GM23338 (cell line): ENCODE measurements around the gene TMEM132D. TPM values are rescaled to one million over a fixed set of nuclear protein-coding genes. Genes with fewer than 3 reads are reported as not detected.

ENCODE experiments used
- ATAC-seq: fragments of 200-7000 bp; cut with Tn5 transposase; 3 replicates; pipeline ENCODE4 v1.9.1; 2020
- DNase-seq: peaks from one replicate; pipeline ENCODE4 v3.0.0-alpha.2; 2015; ENCODE audit warnings: low spot score
- H2AFZ ChIP-seq: fragments of 200-600 bp; sonication (generic); 2 replicates; pipeline ENCODE4 v1.8.0; 2016; ENCODE audit warnings: antibody characterized with exemption, mild to moderate bottlenecking, moderate library complexity
- H3F3A ChIP-seq: fragments of 200-600 bp; sonication (generic); replicated peaks from 2 replicates; pipeline ENCODE4 v1.8.0; 2017; ENCODE audit warnings: antibody characterized with exemption, mixed run types, low read depth
- H3K27ac ChIP-seq: fragments of 200-600 bp; sonication (generic); 2 replicates; pipeline ENCODE4 v1.6.1; 2016; ENCODE audit warnings: low read depth
- H3K27me3 ChIP-seq: fragments of 200-600 bp; sonication (generic); 2 replicates; pipeline ENCODE4 v1.8.0; 2016; ENCODE audit warnings: mild to moderate bottlenecking, mixed run types, moderate library complexity; ENCODE audit not compliant: insufficient read depth
- H3K36me3 ChIP-seq: fragments of 200-600 bp; sonication (generic); 2 replicates; pipeline ENCODE4 v1.8.0; 2016; ENCODE audit warnings: mild to moderate bottlenecking; ENCODE audit not compliant: insufficient read depth
- H3K4me1 ChIP-seq: fragments of 200-600 bp; sonication (generic); 2 replicates; pipeline ENCODE4 v1.8.0; 2016; ENCODE audit warnings: mild to moderate bottlenecking, moderate library complexity; ENCODE audit not compliant: insufficient read depth
- H3K4me2 ChIP-seq: fragments of 200-600 bp; sonication (generic); 2 replicates; pipeline ENCODE4 v1.7.1; 2017; ENCODE audit warnings: mixed run types
- H3K4me3 ChIP-seq: fragments of 200-600 bp; sonication (generic); 2 replicates; pipeline ENCODE4 v1.6.1; 2016; ENCODE audit warnings: mixed run types
- H3K79me2 ChIP-seq: fragments of 200-600 bp; sonication (generic); replicated peaks from 2 replicates; pipeline ENCODE4 v1.8.0; 2017; ENCODE audit warnings: mild to moderate bottlenecking; ENCODE audit not compliant: insufficient read depth
- H3K9me2 ChIP-seq: fragments of 200-600 bp; sonication (generic); 2 replicates; pipeline ENCODE4 v1.8.0; 2017; ENCODE audit not compliant: insufficient read depth
- H4K20me1 ChIP-seq: fragments of 200-600 bp; sonication (generic); replicated peaks from 2 replicates; pipeline ENCODE4 v1.8.0; 2017; ENCODE audit warnings: mild to moderate bottlenecking; ENCODE audit not compliant: insufficient read depth
- H3K27ac Mint-ChIP-seq: 2 replicates; pipeline ENCODE4 v1.8.0; 2020; ENCODE audit warnings: inconsistent platforms, mild to moderate bottlenecking, moderate library complexity, mixed read lengths
- H3K27me3 Mint-ChIP-seq: 3 replicates; pipeline ENCODE4 v1.8.0; 2022; ENCODE audit warnings: low read depth, mild to moderate bottlenecking, moderate library complexity, mixed read lengths, inconsistent platforms; ENCODE audit not compliant: insufficient read depth, poor library complexity
- H3K36me3 Mint-ChIP-seq: 3 replicates; pipeline ENCODE4 v1.8.0; 2021; ENCODE audit warnings: low read depth, mild to moderate bottlenecking, inconsistent platforms, moderate library complexity, mixed read lengths
- H3K4me1 Mint-ChIP-seq: 3 replicates; pipeline ENCODE4 v1.8.0; 2020; ENCODE audit warnings: mild to moderate bottlenecking, inconsistent platforms, mixed read lengths
- H3K4me3 Mint-ChIP-seq: 3 replicates; pipeline ENCODE4 v1.8.0; 2021; ENCODE audit warnings: moderate library complexity, mild to moderate bottlenecking, inconsistent platforms, mixed read lengths
- H3K9me3 Mint-ChIP-seq: 3 replicates; pipeline ENCODE4 v1.8.0; 2020; ENCODE audit warnings: moderate library complexity, mild to moderate bottlenecking, inconsistent platforms, mixed read lengths
- CREB1 ChIP-seq: fragments of 250-450 bp; sonication (Bioruptor Pico); IDR thresholded peaks from 2 replicates; pipeline ENCODE4 v1.5.0; 2020; ENCODE audit warnings: low read depth, mild to moderate bottlenecking, moderate library complexity
- EZH2 ChIP-seq: fragments of 200-600 bp; sonication (generic); IDR thresholded peaks from one replicate; pipeline ENCODE4 v1.8.0; 2017; ENCODE audit warnings: antibody characterized with exemption, mild to moderate bottlenecking, low read depth; ENCODE audit not compliant: unreplicated experiment
- EZH2phosphoT487 ChIP-seq: fragments of 200-600 bp; sonication (generic); IDR thresholded peaks from one replicate; pipeline ENCODE4 v1.8.1; 2018; ENCODE audit warnings: antibody characterized with exemption; ENCODE audit not compliant: unreplicated experiment
- JUNB ChIP-seq: IDR thresholded peaks from one replicate; pipeline ENCODE4 v1.6.1; 2016; ENCODE audit warnings: antibody characterized with exemption; ENCODE audit not compliant: unreplicated experiment
- NANOG ChIP-seq: IDR thresholded peaks from 2 replicates; pipeline ENCODE4 v1.6.1; 2016; ENCODE audit warnings: antibody characterized with exemption, borderline replicate concordance
- POLR2AphosphoS5 ChIP-seq: IDR thresholded peaks from 2 replicates; pipeline ENCODE4 v1.6.1; 2016; ENCODE audit warnings: antibody characterized with exemption, low read depth
- STAT1 ChIP-seq: IDR thresholded peaks from one replicate; pipeline ENCODE4 v1.6.1; 2016; ENCODE audit warnings: antibody characterized with exemption; ENCODE audit not compliant: unreplicated experiment
- ZNF114 ChIP-seq: fragments of 250-450 bp; sonication (Bioruptor Pico); IDR thresholded peaks from 2 replicates; pipeline ENCODE4 v1.5.0; 2020; ENCODE audit warnings: mild to moderate bottlenecking, moderate library complexity
- ZNF331 ChIP-seq: fragments of 250-450 bp; sonication (Bioruptor Pico); IDR thresholded peaks from 2 replicates; pipeline ENCODE4 v1.5.0; 2020; ENCODE audit warnings: low read depth, mild to moderate bottlenecking, moderate library complexity
- polyA plus RNA-seq: library from polyadenylated mRNA; unstranded; fragments of >200 nt; fragmentation: Nextera tagmentation; extraction: Ambion mirVana; gene quantifications from 2 replicates; pipeline ENCODE4 v1.2.1, GENCODE V29; 2016
- total RNA-seq: library from RNA; depleted of rRNA; stranded (reverse); fragments of >200 nt; shearing (Covaris generic); gene quantifications from 2 replicates; pipeline ENCODE4 v1.2.3, GENCODE V29; 2014
- TF ChIP-seq, protein P1 (sequence below): IDR thresholded peaks from one replicate; pipeline ENCODE4 v1.6.1; 2018; ENCODE audit warnings: antibody characterized with exemption; ENCODE audit not compliant: unreplicated experiment
- TF ChIP-seq, protein P2 (sequence below): fragments of 250-450 bp; sonication (Bioruptor Pico); IDR thresholded peaks from 2 replicates; pipeline ENCODE4 v1.5.0; 2020; ENCODE audit warnings: mild to moderate bottlenecking, moderate library complexity
- TF ChIP-seq, protein P3 (sequence below), 2 experiments: fragments of 200-600 bp in 1 of 2; sonication (generic) in 1 of 2; conservative IDR thresholded peaks; 2 replicates each; pipeline versions ENCODE4 v1.5.1 to v1.6.1; 2016 to 2017; ENCODE audit warnings: antibody characterized with exemption in 2 of 2, low read depth in 2 of 2, mild to moderate bottlenecking in 2 of 2, moderate library complexity in 1 of 2
- TF ChIP-seq, protein P4 (sequence below): IDR thresholded peaks from 2 replicates; pipeline ENCODE4 v1.6.1; 2016; ENCODE audit warnings: antibody characterized with exemption

TMEM132D gene
- total and polyA plus RNA-seq, 2 experiments from 2014 or later: 0.44 to 5.3 TPM

DNA sequence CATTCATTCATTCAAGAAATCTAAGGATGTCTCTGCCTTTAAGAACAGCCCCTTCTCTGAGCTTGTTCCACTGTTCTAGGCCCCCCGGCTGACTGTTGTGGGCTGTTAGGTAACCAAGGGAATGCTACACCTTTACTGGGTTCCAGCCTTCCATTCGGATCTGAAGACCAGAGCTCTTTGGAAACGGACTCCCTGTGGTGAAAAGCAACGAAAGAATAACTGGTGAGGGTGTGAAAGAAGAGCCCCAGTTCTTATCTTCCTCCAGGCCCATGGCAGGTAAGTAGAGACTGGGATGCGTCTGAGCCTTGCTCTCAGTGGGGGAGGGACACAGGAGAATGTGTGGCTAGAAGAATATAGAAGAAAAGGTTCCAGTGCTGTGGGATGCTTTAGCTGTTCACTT, 207.4 kb downstream of the TMEM132D start:
- no peaks in the 10 kb centered on the region for H3K4me1 ChIP-seq
- no peak overlapping the region for H3K4me3 Mint-ChIP-seq
- no peak overlapping the region for H3K4me2 ChIP-seq
- no peaks in the 10 kb centered on the region for H4K20me1 ChIP-seq
- peaks cover 36% of the 10 kb centered on the region for H3K36me3 Mint-ChIP-seq
- no peaks in the 10 kb centered on the region for H3K9me2 ChIP-seq
- no peak overlapping the region for H3K27ac ChIP-seq
- no peak overlapping the region for H3K27ac Mint-ChIP-seq
- no peaks in the 10 kb centered on the region for H3F3A ChIP-seq
- H3K27me3 Mint-ChIP-seq: no peaks in the 10 kb centered on the region
- peak; percentile 15 for DNase-seq
- H3K4me3 ChIP-seq: no peak overlapping the region
- H2AFZ ChIP-seq: no peak overlapping the region
- no peaks in the 10 kb centered on the region for H3K4me1 Mint-ChIP-seq
- no peak for ATAC-seq
- H3K9me3 Mint-ChIP-seq: peaks cover 93% of the 10 kb centered on the region
- no peaks in the 10 kb centered on the region for H3K27me3 ChIP-seq
- TF ChIP-seq POLR2AphosphoS5 (no peak), EZH2phosphoT487 (no peak), NANOG (no peak), CREB1 (CRISPR knock-in tag) (no peak), EZH2 (no peak), ZNF331 (no peak), JUNB (no peak), STAT1 (no peak), ZNF114 (no peak)
- TF ChIP-seq, protein P1, sequence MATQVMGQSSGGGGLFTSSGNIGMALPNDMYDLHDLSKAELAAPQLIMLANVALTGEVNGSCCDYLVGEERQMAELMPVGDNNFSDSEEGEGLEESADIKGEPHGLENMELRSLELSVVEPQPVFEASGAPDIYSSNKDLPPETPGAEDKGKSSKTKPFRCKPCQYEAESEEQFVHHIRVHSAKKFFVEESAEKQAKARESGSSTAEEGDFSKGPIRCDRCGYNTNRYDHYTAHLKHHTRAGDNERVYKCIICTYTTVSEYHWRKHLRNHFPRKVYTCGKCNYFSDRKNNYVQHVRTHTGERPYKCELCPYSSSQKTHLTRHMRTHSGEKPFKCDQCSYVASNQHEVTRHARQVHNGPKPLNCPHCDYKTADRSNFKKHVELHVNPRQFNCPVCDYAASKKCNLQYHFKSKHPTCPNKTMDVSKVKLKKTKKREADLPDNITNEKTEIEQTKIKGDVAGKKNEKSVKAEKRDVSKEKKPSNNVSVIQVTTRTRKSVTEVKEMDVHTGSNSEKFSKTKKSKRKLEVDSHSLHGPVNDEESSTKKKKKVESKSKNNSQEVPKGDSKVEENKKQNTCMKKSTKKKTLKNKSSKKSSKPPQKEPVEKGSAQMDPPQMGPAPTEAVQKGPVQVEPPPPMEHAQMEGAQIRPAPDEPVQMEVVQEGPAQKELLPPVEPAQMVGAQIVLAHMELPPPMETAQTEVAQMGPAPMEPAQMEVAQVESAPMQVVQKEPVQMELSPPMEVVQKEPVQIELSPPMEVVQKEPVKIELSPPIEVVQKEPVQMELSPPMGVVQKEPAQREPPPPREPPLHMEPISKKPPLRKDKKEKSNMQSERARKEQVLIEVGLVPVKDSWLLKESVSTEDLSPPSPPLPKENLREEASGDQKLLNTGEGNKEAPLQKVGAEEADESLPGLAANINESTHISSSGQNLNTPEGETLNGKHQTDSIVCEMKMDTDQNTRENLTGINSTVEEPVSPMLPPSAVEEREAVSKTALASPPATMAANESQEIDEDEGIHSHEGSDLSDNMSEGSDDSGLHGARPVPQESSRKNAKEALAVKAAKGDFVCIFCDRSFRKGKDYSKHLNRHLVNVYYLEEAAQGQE: no peak
- TF ChIP-seq, protein P2, sequence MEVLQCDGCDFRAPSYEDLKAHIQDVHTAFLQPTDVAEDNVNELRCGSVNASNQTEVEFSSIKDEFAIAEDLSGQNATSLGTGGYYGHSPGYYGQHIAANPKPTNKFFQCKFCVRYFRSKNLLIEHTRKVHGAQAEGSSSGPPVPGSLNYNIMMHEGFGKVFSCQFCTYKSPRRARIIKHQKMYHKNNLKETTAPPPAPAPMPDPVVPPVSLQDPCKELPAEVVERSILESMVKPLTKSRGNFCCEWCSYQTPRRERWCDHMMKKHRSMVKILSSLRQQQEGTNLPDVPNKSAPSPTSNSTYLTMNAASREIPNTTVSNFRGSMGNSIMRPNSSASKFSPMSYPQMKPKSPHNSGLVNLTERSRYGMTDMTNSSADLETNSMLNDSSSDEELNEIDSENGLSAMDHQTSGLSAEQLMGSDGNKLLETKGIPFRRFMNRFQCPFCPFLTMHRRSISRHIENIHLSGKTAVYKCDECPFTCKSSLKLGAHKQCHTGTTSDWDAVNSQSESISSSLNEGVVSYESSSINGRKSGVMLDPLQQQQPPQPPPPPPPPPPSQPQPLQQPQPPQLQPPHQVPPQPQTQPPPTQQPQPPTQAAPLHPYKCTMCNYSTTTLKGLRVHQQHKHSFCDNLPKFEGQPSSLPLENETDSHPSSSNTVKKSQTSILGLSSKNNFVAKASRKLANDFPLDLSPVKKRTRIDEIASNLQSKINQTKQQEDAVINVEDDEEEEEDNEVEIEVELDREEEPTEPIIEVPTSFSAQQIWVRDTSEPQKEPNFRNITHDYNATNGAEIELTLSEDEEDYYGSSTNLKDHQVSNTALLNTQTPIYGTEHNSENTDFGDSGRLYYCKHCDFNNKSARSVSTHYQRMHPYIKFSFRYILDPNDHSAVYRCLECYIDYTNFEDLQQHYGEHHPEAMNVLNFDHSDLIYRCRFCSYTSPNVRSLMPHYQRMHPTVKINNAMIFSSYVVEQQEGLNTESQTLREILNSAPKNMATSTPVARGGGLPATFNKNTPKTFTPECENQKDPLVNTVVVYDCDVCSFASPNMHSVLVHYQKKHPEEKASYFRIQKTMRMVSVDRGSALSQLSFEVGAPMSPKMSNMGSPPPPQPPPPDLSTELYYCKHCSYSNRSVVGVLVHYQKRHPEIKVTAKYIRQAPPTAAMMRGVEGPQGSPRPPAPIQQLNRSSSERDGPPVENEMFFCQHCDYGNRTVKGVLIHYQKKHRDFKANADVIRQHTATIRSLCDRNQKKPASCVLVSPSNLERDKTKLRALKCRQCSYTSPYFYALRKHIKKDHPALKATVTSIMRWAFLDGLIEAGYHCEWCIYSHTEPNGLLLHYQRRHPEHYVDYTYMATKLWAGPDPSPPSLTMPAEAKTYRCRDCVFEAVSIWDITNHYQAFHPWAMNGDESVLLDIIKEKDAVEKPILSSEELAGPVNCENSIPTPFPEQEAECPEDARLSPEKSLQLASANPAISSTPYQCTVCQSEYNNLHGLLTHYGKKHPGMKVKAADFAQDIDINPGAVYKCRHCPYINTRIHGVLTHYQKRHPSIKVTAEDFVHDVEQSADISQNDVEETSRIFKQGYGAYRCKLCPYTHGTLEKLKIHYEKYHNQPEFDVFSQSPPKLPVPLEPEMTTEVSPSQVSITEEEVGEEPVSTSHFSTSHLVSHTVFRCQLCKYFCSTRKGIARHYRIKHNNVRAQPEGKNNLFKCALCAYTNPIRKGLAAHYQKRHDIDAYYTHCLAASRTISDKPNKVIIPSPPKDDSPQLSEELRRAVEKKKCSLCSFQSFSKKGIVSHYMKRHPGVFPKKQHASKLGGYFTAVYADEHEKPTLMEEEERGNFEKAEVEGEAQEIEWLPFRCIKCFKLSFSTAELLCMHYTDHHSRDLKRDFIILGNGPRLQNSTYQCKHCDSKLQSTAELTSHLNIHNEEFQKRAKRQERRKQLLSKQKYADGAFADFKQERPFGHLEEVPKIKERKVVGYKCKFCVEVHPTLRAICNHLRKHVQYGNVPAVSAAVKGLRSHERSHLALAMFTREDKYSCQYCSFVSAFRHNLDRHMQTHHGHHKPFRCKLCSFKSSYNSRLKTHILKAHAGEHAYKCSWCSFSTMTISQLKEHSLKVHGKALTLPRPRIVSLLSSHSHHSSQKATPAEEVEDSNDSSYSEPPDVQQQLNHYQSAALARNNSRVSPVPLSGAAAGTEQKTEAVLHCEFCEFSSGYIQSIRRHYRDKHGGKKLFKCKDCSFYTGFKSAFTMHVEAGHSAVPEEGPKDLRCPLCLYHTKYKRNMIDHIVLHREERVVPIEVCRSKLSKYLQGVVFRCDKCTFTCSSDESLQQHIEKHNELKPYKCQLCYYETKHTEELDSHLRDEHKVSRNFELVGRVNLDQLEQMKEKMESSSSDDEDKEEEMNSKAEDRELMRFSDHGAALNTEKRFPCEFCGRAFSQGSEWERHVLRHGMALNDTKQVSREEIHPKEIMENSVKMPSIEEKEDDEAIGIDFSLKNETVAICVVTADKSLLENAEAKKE (CRISPR knock-in tag): no peak
- TF ChIP-seq, protein P3, sequence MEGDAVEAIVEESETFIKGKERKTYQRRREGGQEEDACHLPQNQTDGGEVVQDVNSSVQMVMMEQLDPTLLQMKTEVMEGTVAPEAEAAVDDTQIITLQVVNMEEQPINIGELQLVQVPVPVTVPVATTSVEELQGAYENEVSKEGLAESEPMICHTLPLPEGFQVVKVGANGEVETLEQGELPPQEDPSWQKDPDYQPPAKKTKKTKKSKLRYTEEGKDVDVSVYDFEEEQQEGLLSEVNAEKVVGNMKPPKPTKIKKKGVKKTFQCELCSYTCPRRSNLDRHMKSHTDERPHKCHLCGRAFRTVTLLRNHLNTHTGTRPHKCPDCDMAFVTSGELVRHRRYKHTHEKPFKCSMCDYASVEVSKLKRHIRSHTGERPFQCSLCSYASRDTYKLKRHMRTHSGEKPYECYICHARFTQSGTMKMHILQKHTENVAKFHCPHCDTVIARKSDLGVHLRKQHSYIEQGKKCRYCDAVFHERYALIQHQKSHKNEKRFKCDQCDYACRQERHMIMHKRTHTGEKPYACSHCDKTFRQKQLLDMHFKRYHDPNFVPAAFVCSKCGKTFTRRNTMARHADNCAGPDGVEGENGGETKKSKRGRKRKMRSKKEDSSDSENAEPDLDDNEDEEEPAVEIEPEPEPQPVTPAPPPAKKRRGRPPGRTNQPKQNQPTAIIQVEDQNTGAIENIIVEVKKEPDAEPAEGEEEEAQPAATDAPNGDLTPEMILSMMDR (conservative IDR thresholded peaks at IDR 0.05; ENCODE audit: low read depth in 2 of 2): no peak
- TF ChIP-seq, protein P4, sequence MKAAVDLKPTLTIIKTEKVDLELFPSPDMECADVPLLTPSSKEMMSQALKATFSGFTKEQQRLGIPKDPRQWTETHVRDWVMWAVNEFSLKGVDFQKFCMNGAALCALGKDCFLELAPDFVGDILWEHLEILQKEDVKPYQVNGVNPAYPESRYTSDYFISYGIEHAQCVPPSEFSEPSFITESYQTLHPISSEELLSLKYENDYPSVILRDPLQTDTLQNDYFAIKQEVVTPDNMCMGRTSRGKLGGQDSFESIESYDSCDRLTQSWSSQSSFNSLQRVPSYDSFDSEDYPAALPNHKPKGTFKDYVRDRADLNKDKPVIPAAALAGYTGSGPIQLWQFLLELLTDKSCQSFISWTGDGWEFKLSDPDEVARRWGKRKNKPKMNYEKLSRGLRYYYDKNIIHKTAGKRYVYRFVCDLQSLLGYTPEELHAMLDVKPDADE: no peak
- no peaks in the 10 kb centered on the region for H3K79me2 ChIP-seq
- H3K36me3 ChIP-seq: no peaks in the 10 kb centered on the region
